H4 (cell line): Measurements from ENCODE around the gene ATP6V1C2. TPM values are rescaled to one million over a fixed set of nuclear protein-coding genes. Genes with fewer than 3 reads are reported as not detected.

Experiments used
- DNase-seq: peaks from one replicate; pipeline ENCODE4 v3.0.0-alpha.2; 2015; ENCODE audit warnings: low spot score
- total RNA-seq: library from RNA; depleted of rRNA; stranded (reverse); fragments of >200 nt; shearing (Covaris generic); gene quantifications from 2 replicates; pipeline ENCODE4 v1.2.3, GENCODE V29; 2014

Gene ATP6V1C2
- total RNA-seq, 1 experiment from 2014 or later: 0.04 TPM

DNA sequence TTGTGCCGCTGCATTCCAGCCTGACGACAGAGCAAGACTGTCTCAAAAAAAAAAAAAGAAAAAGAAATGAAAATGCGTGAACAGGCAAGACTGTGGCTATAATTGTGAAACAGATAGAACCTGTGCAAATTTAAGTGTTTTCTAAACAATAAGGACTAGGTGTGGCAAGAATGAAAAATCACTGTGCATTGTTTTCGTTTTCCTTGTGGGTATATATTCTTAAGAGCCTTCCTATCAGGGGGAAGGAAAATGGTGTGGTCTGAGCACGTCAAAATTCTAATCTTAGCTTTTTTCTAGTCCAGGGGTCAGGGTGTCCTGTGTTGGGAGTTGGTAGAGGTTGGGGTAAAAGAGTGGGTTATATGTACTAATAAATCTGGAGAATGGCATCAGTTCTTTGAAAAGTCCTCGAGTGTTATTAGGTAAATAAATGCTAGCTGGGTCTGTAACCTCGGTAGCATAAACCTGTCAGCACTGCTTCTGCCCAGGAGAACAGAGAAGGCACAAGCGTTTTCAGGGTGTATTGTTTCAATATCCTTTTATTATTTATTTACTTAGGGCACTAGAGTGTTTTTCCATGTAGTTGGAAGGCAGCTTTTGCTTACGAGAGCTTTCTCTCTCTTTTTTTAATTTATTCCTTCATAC, 11.6 kb downstream of the ATP6V1C2 start:
- no peak for DNase-seq

DNA sequence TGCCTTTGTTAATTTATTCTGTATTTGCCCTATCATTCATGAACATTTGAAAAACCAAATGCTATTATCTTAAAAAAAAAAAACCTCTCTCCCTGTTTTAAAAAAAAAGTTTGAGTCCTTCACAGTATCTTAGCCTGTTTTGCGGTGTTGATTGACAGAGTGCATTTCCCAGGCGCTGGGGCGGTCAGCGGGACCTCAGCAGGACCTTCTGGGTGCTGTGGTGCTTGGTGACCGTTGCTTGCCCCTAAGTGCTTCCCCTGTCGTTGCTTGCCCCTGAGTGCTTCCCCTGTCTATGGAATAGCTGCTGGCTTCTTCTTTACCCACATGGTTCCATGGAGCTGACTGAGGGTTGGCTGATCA, 12.1 kb downstream of the ATP6V1C2 start:
- no peak for DNase-seq

DNA sequence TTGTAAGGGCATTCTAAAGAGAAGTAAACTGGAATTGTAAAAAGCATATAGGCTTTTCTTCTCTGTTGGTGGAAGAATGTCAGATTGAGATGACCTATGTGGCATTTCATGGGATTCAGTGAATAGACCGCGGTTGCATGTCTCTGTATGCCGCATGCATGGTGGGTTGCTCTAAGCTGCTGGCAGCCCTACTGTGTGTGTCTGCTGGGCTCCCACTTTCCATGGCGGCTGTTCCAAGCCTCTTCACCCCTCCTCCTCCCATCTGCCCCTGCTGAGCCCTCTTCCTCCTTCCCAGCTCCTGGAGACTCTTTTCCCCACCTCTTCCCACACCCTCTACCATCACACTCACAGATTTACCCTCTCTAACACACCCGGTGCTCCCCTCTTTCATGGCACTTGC, 12.6 kb downstream of the ATP6V1C2 start:
- DNase-seq: no peak

DNA sequence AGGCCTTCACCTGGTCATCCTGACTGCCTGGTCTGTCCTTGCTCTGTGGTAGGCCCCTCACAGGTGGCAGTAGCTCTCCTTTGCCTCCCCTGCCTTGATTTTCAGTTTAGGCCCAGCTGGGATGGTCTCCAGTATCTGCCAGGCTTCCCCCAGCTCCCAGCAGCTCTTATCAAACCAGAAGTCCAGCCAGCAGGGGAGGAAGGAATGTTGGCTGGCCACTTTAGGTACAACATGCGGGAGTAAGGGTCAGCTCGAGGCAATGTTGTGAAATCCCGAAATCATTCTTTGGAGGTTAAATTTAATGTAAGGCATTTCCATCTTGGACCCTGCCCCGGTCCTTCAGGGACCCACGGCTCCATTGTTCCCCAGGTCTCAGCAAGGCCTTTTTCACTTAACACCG, 16.8 kb downstream of the ATP6V1C2 start:
- no peak for DNase-seq

DNA sequence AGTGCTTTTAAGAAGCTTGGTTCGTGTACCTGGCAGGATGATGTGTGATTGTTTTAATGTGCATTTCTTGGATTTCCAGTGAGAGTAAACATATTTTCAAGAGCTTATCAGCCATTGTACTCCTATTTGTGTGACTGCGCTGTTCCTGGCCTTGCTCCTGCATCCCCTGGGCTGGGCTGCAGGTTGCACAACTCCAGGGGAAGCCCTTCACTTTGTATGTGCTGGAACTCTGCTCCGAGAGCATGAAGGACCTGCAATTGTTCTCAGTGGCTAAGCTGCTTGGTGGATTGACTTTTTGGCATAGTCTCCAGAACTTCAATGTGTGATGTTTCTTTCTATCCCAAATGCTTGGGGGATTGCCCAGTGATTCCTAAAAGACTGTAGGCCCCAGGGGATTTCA, 18.8 kb downstream of the ATP6V1C2 start:
- DNase-seq: no peak

DNA sequence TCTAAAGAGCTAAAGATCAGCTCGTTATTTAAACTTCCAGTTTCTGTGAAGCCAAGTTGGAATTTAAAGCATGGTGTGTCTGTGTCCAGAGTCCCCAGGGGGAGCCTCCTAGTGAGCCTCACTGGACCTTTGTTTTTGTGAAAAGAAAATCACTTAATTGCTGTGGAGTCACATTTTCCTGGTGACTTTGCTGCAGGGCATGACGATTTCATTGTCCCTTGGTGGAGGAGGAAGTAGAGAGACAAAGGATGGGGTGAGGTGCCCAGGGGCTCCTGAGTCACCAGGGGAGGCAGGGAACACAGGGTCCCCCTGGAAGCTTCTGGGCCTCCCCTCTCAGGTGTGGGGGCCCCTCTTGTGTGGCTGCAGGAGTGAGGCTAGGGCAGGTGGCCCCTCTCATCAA, 19.7 kb downstream of the ATP6V1C2 start:
- DNase-seq: no peak

DNA sequence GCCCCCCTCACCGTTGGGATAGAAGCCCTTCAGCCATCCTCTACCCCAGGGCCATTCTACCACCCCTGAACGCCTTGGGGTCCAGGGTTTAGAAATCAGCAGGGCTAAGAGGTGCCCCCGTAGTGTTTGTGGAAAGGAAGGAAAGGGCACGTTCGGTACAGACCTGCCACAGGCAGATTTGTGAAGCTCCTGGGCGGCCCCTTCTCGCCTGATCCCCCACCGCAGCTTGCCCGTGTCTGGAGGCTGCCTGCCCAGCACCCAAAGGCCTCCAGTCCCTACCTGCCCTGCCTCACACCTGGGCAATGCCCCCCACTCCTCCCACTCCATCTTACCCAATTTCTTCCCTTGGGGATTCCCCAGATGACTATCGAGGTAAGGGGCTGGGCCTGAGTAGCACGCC, 21.2 kb downstream of the ATP6V1C2 start:
- no peak for DNase-seq

DNA sequence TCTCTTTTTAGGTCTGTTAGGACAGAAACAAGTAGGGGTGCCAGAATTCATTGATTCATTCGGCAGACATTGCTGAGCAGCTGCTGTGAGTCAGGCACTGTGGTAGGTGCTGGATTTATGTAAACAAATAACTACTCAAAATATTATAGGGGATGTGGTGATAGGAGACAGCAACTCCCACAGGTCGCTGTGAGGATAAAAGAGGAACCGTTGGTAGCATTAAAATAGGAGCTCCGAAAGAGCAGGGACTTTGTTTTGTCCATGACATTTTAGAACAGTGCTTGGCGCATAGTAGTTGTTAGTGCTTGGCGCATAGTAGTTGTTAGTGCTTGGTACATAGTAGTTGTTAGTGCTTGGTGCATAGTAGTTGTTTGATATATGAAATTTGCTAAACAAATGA, 29.2 kb downstream of the ATP6V1C2 start:
- no peak for DNase-seq

DNA sequence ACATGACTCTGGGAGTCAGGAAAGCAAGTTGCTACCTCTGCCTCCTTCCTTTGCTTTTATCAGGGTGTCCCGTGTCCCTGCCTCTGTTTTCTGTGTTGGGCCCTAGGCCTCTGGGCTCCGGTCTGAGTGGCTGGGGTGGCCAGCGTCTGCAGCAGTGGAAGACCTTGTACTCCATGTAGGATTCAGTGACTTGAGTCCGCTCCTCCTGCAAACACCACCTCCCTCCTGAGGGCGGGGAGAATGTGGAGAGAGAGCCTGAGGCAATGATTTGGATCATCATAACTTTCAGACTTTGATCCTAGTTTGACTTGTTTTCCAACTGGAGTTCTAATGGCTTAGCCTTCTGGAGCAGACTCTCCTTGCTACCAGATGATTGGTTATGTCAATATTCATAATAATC, 30.8 kb downstream of the ATP6V1C2 start:
- no peak for DNase-seq

DNA sequence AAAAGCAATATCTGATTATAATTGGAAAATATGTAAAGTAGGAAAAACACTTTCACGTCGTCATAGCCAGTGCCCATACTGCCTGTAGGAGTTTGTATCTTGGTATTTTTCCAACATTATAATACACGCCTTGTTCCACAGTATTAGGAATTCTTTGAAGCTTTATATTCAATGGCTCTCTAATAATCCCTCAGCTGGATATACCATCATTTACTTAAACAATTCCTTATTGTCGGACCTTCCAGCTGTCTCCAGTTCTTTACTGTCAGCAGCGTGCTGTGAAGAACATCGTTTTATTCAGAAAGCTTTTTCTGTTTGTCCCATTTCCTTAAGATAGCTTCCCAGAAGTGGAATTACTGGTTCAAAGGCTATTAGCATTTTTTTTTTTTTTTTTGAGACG, 31.7 kb downstream of the ATP6V1C2 start:
- DNase-seq: no peak

DNA sequence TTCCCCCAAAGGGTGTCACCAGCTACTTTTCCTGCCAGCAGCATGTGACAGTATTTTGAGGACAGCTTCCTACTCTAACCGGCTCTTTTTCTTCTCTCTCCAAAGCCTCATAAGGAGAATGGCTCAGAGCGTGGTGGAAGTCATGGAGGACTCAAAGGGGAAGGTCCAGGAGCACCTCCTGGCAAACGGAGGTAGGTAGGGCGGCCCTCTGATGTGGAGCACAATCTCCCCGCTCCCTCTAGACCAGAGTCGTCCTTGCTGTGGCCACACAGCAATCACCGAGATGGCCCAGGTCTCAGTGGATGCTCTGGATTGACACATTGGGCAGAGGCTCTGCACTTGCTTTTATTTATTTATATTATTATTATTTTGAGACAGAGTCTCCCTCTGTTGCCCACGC, 32.4 kb downstream of the ATP6V1C2 start:
- no peak for DNase-seq

DNA sequence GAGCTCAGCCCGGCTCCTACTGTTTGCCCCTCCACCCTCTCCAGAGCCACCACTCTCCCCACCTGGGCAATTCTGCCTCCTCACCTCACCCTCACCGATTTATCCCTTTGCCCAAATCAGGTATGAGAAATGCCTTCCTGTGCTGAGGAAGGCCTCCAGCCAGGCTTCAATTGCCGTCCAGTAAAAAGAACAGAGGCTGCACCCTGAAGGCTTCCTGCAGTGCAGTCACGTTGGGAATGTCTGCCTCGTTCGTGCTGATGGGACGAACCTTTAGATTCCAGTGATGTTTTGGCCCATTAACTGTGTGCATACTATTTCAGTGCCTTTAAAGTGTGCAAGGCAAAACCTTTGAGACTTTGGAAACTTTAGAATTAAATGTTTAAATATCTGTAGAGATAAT, 34.2 kb downstream of the ATP6V1C2 start:
- DNase-seq: no peak

DNA sequence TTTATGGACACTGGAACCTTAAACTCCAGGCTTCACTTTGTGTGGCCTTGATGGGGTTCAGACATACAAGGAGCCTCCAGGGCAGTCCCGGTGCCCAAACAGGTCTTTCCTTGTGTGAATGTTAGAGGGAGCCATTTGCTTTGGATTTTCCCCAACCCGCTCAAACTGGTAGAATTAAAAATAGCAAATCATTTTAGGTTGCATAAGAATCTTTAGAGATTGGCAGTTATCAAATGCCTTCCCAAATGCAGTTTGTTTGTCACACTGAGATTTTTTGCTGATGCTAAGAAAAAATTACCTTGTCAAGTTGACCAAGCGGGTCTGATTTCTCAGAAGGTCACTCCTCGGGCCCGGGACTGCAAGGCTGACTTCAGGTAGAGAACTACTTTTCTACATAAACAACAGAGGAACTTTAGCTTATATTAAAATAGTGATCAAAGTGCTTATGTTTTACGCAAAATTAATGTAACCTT, 36.4 kb downstream of the ATP6V1C2 start:
- no peak for DNase-seq

DNA sequence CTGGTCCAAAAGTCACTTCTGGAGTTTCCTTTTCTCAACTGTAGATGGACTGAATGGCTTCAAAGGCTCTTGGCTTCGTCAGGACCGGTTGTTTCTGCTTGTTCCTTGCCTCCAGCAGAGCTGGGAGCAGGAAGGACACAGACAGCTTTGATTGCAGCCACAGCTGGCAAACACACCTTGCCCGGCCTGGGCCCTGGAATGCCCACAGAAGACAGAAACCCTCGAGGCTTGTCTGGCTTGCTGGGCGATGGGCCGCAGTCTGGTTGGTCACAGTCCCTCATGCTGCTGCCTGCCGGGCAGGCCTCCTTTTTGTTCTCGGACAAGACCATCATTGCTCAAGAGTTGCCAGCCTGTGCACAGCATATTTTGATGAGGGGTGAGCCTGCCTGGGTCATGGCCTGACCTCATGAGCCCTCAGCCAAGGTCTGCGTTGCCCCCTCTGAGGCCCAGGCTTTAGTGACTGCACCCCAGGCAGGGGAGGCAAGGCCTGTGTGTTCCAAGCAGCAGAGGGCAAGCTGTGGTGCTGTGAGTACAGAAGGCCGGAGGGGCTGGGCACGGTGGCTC, 37.8 kb downstream of the ATP6V1C2 start:
- no peak for DNase-seq

DNA sequence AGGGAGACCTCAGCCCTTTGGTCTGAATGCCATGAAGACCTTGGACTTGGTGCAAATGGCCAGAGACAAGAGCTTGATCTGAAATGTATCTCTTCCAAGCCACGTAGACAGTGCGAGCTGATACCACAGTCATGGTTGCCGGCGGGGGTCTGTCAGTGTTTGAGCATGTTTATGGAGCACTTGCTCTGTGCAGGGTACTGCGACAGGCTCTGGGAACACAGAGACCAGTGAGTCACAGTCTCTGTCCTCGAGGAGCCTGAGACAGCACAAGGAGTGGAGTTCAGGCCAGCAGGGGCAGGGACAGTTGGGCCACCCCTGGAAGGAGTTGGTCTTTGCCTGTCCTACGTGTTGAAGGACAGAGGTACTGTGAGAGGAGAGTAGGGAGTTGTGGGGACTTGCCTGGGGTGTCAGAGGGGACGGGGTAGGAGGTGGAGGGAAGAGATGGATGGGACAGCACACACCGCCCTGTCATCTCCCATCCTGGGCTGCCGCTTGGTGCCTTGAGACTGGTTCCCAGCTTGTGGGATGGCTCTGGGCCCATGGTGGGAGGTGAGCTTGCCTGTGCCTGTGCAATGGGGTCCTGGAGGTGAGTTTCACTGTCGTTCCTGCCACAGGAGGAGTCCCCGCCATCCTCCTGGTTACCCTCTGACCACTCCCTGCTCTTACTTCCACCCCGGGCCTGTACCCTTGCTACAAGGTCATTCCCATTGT, 39.5 kb downstream of the ATP6V1C2 start:
- no peak for DNase-seq

DNA sequence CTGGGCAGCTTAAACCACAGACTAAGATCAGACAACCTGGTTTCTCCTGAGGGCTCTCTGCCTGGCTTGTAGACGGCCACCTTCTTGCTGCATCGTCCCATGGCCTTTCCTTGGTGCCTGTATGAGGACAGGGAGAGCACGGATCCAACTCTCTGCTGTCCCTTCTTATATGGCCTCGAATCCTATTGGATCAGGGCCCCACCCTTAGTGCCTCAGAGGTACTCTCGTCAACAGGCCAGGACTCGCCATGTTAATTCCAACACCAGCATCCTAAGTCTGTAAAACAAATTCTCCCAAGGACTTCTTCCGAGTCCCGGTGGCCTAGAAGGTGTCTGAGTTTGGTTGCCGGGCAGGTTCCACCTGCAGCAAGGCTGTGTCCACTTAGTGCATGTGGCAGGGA, 40.2 kb downstream of the ATP6V1C2 start:
- DNase-seq: no peak

DNA sequence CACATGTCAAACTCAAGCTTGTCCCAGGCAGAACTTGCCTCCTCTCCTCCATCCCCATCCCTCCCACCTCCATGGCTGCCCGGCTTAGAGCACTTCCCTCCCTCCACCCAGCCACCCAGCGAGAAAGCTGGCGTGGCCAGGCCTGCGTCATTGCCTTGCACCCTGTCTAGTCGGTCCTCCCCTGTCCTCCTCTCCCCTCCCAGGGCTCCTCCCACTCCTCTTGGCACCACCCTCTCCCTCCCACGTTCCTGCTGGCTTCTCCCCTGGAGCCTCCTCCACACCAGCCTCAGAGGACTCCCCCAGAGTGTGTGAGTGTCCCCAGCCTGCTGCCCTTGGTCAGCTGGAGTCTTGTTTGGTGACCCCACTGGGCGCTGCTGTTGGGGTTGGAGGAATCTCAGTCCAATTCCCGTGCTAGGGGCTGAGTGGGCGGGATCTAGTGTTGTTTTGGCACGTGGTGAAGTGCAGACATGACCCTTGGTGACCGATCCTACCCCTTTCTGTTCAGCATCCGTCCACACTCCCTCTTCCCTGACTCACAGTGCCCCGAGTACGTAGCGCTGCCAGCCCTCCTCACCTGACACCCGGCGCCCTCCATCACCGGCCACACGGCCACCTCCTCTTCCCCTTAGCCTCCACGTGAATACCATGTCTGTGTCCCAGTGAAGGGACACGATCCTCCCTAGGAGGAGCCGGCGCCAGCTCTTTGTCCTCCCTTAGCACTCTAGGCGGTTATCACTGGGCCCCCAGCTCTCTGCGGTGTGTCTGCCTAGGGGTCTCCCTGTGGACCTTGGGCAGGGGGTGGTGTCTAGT, 41.4 kb downstream of the ATP6V1C2 start:
- no peak for DNase-seq

DNA sequence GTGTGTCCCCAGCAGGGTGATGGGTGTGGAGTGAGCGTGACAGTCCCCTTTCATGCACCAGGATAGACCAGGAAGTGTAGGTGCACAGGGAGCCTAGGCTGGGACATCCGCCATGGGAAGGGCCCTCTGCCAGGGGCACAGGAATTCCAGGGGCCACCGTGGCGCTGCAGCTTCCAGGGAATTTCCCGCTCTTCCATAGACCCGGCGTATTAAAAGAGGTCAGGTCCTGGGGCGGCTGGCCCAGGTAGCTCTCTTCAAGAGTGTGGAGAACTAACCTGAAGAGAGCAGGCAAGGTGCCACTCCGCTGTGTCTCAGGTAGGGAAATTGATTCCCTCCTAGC, 42.0 kb downstream of the ATP6V1C2 start:
- no peak for DNase-seq

DNA sequence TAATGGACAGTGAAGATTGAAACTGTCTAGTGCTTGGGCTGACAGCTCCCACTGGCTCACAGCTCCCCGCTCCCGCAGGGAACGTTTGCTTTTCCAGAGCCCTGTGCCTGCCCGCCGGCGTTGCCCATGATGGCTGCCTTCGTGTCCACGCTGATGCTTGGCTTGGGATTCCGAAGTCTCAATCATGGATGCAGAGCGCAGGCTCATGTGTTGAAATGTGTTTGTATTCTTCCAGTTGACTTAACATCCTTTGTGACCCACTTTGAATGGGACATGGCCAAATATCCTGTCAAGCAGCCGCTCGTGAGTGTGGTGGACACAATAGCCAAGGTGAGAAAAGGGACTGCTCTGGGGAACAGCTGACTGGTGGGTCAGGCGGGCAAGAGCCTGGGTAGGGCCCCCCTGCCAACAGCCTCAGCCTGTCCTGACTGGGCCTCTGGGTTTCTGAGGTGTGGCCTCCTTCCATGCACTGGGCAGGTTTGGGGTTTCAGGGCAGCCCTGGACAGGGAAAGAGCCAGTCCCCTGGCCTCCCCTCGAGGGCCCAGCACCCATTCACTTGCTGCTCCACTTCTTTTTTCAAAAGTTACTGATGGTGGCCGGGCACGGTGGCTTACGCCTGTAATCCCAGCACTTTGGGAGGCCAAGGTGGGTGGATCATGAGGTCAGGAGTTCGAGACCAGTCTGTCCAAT, 42.8 kb downstream of the ATP6V1C2 start:
- no peak for DNase-seq

DNA sequence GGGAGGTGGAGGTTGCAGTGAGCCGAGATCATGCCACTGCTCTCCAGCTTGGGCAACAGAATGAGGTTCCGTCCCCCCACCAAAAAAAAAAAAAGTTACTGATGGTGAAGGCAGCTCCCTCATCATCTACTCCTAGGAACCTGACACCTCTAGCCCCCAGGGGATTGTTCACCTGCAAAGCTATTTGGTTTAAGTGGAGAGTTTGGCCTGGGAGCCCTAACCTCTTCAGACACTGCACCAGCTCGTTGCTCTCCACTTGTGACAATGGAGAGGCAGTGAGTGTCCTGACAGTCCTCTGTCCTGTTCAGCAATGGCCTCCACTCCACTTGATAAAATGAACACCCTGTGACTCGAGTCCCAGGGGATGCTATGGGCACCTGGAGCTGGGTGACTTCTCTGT, 43.5 kb downstream of the ATP6V1C2 start:
- DNase-seq: no peak

DNA sequence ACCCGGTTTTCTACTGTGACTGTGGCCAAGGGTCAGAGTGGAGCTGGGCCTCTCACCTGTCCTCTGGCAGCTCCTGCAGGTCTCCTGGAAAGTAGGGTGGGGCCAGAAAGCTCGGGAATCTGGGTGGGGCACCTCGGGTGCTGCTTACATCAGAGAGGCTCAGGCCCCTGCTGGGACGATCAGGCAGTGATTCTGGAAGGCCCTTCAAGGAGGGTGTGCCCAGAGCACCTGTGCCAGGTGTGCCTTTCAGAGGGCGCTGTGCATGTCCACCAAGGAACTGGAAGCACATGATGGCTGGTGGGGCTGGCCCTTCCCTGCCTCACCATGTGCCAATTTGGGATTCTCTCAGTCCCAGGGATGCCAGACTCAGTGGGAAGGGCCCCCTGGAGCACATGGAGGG, 44.0 kb downstream of the ATP6V1C2 start:
- DNase-seq: no peak

DNA sequence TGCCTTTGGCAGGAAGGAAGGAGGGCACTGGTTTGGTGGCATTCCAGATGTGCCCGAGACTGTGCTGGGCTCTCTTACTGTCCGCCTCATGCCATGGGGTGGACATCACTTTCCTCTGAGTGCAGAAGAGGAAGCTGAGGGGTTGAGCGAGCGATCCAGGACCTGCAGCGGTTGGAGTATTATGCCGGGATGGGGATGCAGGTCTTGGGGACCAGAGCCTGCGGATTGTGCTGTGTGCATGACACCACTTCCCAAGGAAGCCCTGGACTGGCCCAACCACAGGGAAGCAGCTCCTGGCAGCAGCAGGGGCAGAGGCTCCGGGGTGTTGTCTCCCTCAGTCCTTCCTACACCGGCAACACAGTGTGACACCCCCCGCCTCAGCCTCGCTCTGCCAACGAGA, 44.5 kb downstream of the ATP6V1C2 start:
- no peak for DNase-seq
